Mesothelial cell of epicardium (in vitro differentiated cells): Measurements from ENCODE around the gene REEP5. TPM values are rescaled to one million over a fixed set of nuclear protein-coding genes. Genes with fewer than 3 reads are reported as not detected.

Experiments
- DNase-seq, 2 experiments: peaks; one replicate each; pipeline ENCODE4 v3.0.0; 2021; ENCODE audit warnings: low spot score in 2 of 2; ENCODE audit not compliant: unreplicated experiment in 2 of 2
- H3K27ac Mint-ChIP-seq: 2 replicates; pipeline ENCODE4 v1.8.0; 2021; ENCODE audit warnings: mixed read lengths
- H3K27me3 Mint-ChIP-seq: 2 replicates; pipeline ENCODE4 v1.8.0; 2021; ENCODE audit warnings: low read depth, mixed read lengths
- H3K36me3 Mint-ChIP-seq: 2 replicates; pipeline ENCODE4 v1.8.0; 2021; ENCODE audit warnings: mixed read lengths
- H3K4me1 Mint-ChIP-seq: 2 replicates; pipeline ENCODE4 v1.8.0; 2021; ENCODE audit warnings: mixed read lengths
- H3K4me3 Mint-ChIP-seq: 2 replicates; pipeline ENCODE4 v1.8.0; 2021; ENCODE audit warnings: mild to moderate bottlenecking, moderate library complexity, mixed read lengths
- H3K9me3 Mint-ChIP-seq: 2 replicates; pipeline ENCODE4 v1.8.0; 2021; ENCODE audit warnings: mixed read lengths
- CTCF ChIP-seq: fragments of 200-600 bp; sonication (generic); IDR thresholded peaks from one replicate; pipeline ENCODE4 v1.5.0; 2021; ENCODE audit warnings: antibody characterized with exemption; ENCODE audit not compliant: unreplicated experiment
- total RNA-seq: library from RNA; stranded (reverse); gene quantifications from 3 replicates; pipeline ENCODE4 v1.2.1, GENCODE V29; 2021

REEP5 gene
- total RNA-seq, 1 donor from 2014 or later = 34.7 TPM

DNA sequence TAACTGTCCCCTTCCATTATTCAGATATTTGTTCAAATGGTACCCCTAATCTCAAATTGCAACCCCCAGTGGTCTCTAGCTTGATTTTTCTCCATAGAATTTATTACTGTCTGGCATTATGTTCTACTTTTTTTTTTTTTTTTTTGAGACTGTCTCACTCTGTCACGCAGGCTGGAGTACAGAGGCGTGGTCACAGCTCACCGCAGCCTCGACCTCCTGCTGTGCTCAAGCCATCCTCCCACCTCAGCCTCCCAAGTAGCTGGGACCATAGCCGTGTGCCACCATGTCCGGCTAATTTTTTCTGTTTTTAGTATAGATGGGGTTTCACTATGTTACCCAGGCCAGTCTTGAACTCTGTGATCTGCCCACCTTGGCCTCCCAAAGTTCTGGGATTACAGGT is 2.0 kb upstream of the REEP5 start:
- no peak for DNase-seq
- TF ChIP-seq CTCF = no peak
- H3K36me3 Mint-ChIP-seq = peaks cover 4% of the 10 kb centered on the region
- no peaks in the 10 kb centered on the region for H3K9me3 Mint-ChIP-seq
- no peak overlapping the region for H3K27ac Mint-ChIP-seq
- H3K4me1 Mint-ChIP-seq = peaks cover 22% of the 10 kb centered on the region
- H3K27me3 Mint-ChIP-seq = peaks cover 6% of the 10 kb centered on the region
- no peak overlapping the region for H3K4me3 Mint-ChIP-seq

GRCh38 chr5:112923148-112923917 is 1.3 kb upstream of the REEP5 start:
- no peak for DNase-seq
- H3K4me3 Mint-ChIP-seq = peak overlapping the region; percentile 96
- H3K36me3 Mint-ChIP-seq = peaks cover 10% of the 10 kb centered on the region
- peaks cover 6% of the 10 kb centered on the region for H3K27me3 Mint-ChIP-seq
- no peaks in the 10 kb centered on the region for H3K9me3 Mint-ChIP-seq
- H3K4me1 Mint-ChIP-seq = peaks cover 28% of the 10 kb centered on the region
- H3K27ac Mint-ChIP-seq = no peak overlapping the region
- TF ChIP-seq CTCF = no peak

GRCh38 chr5:112921026-112921832 is 798 bp downstream of the REEP5 start:
- Mint-ChIP-seq H3K27me3 (peaks cover 4% of the 10 kb centered on the region), H3K9me3 (no peaks in the 10 kb centered on the region), H3K27ac (peak overlapping the region; percentile 92), H3K36me3 (peaks cover 14% of the 10 kb centered on the region), H3K4me1 (peaks cover 41% of the 10 kb centered on the region), H3K4me3 (peak overlapping the region; percentile 96)
- no peak for TF ChIP-seq CTCF
- peak; percentile 42 to 77 for DNase-seq

DNA sequence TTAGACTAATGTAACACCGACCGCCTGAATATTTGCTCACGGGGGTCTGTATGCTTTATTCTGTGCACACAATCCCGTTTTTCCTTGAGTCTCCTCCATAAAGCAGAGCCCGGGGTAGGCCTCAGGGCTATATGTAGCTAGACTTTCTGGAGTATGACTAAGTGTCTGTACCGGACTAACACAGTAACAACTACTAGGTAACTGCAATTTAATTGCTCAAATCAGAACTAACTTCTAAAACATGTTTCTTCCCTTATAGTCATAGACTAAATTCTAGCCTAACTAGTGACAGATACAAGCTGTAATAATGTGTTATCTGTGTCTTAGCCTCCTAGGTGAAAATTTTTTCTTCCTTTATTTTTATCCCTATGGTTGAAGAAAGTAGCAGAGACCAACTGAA is 2.1 kb downstream of the REEP5 start:
- Mint-ChIP-seq H3K27ac (peak overlapping the region; percentile 39), H3K27me3 (peaks cover 4% of the 10 kb centered on the region), H3K36me3 (peaks cover 16% of the 10 kb centered on the region), H3K9me3 (no peaks in the 10 kb centered on the region), H3K4me1 (peaks cover 43% of the 10 kb centered on the region), H3K4me3 (peak overlapping the region; percentile 21)
- DNase-seq = no peak
- no peak for TF ChIP-seq CTCF

- Mint-ChIP-seq H3K27ac (peak overlapping the region; percentile 35), H3K27me3 (peaks cover 4% of the 10 kb centered on the region), H3K4me3 (no peak overlapping the region), H3K36me3 (peaks cover 19% of the 10 kb centered on the region), H3K4me1 (peaks cover 45% of the 10 kb centered on the region), H3K9me3 (no peaks in the 10 kb centered on the region)
- DNase-seq = no peak
- TF ChIP-seq CTCF = no peak
These were observed 3.3 kb downstream of the REEP5 start for GRCh38 chr5:112918679-112919078.
